Urothelium cell line (cell line): ENCODE measurements around the gene GPR68.
"Not testable (repeated sequence)": the region's sequence is repeated elsewhere in the genome, so short reads cannot be mapped to it uniquely, and the experiment has no call there.

Experiments
- DNase-seq: peaks from one replicate; pipeline ENCODE4 v3.0.0; 2011; ENCODE audit warnings: low spot score, mixed read lengths
- FAIRE-seq: peaks from 2 replicates; lab custom pipeline; 2011; peaks lifted over from hg19 to GRCh38; lab: Jason Lieb, UNC

The GPR68 gene

DNA sequence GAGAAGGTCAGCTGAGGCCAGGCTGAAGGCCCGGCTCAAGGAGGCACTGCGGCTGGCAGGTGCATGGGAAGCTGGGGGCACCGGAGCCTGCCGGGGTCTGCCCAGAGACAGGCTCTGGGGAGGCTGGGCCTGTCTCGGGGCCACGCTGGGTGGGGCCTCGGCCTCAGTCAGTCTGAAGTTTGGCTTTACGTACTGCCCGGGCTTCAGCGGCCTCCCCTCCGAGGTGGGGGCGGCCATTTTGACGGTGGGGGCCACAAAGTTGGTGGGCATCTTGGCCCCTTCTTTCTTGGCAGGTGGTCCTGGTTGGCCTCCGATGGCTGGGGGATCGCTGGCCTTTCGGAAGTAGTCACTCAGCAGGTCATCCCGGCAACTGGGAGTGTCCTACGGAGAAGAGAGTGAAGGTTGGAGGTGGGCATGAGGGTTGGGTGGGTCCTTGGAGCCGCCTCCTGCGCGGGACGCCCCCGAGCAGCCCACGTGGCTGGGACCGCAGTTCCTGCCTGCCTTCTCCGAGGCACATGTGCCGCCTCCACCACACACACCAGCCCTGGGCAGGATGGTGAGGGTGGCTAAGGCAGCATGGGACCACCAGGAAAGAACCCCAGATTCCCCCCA is 28.9 kb upstream of the GPR68 start:
- no peak for FAIRE-seq
- DNase-seq: no peak

- DNase-seq (no peak), FAIRE-seq (no peak)
These were observed 28.1 kb upstream of the GPR68 start for GRCh38 chr14:91272341-91273272.

- FAIRE-seq: no peak
- DNase-seq: no peak
These were observed 27.1 kb upstream of the GPR68 start for GRCh38 chr14:91271639-91272038.

- DNase-seq: no peak
- no peak for FAIRE-seq
These were observed 26.1 kb upstream of the GPR68 start for GRCh38 chr14:91270619-91271018.

DNA sequence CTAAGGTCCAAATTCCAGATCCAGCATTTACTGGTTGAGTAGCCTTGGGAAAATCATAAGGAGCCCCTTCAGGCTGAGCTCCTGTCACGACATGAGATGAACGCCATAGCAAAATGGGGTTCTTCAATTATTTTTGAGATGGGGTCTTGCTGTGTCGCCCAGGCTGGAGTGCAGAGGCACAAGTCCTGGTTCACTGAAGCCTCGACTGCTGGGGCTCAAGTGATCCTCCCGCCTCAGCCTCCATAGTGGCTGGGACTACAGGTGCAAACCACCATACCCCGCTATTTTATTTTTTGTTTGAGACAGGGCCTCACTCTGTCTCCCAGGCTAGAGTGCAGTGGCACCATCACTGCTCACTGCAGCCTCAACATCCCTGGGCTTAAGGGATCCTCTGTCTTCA is 25.7 kb upstream of the GPR68 start:
- FAIRE-seq (no peak), DNase-seq (no peak)

GRCh38 chr14:91269076-91269991 is 24.8 kb upstream of the GPR68 start:
- FAIRE-seq (no peak), DNase-seq (no peak)

DNA sequence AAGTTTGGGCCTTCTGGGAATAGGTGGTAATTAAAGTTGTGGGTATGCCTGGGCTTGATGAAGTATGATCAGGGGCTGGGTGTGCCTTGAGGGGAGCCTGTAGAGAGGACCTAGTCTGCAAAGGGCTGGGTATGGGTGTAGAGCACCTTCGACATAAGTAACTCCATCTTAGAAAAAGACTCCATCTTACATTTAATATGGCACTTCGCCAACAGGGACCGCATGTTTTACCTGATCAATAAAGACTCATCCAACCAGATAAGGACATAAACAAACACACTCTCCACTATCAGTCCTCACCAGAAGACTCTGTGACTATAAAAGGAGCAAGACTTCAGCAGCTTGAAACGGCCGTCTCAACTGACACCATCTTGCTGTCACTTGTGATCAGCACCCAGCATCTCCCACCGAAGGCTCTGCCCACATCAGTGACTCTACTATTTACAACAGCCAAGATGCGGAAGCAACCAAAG is 23.5 kb upstream of the GPR68 start:
- DNase-seq (no peak), FAIRE-seq (no peak)

DNA sequence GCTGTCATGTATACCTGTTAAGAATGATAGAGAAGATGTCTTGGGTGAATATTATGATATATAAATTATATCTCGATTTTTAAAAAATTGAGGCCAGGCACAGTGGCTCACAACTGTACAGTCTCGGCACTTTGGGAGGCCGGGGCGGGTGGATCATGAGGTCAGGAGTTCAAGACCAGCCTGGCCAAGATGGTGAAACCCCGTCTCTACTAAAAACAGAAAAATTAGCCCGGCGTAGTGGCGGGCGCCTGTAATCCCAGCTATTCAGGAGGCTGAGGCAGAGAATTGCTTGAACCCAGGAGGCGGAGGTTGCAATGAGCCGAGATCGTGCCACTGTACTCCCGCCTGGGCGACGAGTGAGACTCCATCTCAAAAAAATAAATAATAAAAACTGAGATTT is 21.8 kb upstream of the GPR68 start:
- DNase-seq, FAIRE-seq: not testable (repeated sequence)

DNA sequence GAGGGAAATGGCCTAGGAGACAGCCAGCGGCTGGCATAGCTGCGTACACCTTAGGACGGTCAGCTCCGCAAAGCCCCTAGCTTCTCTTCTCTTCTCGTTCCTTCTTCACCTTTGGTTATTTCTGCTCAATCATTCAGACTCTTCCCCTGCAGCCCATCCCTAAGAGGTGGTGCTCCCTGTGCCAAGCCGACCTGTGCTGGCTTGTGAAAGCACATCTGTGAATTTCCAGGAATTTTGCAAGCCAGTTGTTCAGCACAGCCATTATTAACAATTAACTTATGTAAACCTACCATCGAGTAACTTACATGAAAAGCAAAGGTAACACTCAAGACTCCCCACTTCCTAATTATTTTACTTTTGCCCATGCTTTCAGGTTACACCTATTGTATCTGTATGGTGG is 20.9 kb upstream of the GPR68 start:
- no peak for FAIRE-seq

GRCh38 chr14:91264151-91265150 is 19.9 kb upstream of the GPR68 start:
- FAIRE-seq: no peak
- DNase-seq: no peak

More for the DNA sequence above, 20.9 kb upstream of the GPR68 start:
- no peak for DNase-seq

- DNase-seq: no peak
- FAIRE-seq: no peak
These were observed 18.8 kb upstream of the GPR68 start for GRCh38 chr14:91263329-91263728.

DNA sequence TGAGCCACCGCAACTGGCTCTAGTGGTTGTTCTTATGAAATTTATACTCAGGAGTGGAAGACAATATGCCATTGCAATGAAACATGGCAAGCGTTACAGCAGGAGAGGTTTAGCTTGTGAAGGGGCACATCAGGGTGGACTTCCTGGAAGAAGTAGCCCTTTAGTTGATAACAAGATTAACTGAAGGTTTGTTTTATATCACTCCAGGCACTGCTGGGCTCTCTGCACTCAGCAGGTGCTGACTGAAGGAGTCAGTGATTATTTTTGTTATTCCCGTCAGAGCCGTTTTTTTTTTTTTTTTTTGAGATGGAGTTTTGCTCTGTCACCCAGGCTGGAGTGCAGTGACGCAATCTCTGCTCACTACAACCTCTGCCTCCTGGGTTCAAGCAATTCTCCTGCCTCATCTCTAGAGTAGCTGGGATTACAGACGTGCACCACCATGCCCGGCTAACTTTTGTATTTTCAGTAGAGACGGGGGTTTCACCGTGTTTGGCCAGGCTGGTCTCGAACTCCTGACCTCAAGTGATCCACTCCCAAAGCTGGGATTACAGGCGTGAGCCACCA is 17.6 kb upstream of the GPR68 start:
- FAIRE-seq (no peak), DNase-seq (no peak)

- FAIRE-seq: no peak
These were observed 16.6 kb upstream of the GPR68 start for GRCh38 chr14:91261115-91261514.

GRCh38 chr14:91258876-91259275 is 14.4 kb upstream of the GPR68 start:
- FAIRE-seq (no peak), DNase-seq (no peak)

More at GRCh38 chr14:91261115-91261514, 16.6 kb upstream of the GPR68 start:
- DNase-seq: no peak

GRCh38 chr14:91258011-91258618 is 13.6 kb upstream of the GPR68 start:
- DNase-seq: no peak
- FAIRE-seq: no peak

DNA sequence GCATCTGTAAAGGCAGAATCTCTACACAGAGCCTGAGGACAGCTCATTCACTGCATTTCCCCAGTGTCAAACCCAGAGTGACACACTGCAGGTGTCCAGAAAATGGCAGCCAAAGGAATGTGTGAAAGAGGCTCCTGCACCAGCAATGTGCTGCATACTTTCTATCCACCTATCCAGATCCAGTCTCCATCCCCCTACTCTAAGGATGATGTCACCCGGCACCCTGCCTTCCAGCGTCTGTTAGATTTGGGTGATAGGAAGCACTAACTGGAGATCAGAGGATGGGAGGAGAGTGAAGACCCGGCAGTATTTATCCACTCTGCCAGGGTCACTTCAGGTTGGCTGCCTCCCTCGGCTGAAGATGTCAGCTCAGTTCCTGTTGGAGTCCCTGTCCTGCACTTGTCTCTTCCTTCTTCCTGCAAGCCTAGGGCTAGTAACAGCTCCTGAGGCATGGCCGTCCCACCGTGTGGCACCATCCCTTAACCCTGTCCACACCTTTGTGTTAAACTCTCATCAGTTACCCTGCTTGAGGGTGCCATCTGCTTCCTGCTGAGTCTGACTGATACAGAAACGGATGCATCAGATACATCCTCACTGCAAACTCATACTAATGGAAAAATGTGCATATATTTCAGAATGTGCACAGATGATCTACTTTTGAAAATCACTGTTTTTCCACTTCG is 13.0 kb upstream of the GPR68 start:
- DNase-seq (no peak), FAIRE-seq (no peak)

DNA sequence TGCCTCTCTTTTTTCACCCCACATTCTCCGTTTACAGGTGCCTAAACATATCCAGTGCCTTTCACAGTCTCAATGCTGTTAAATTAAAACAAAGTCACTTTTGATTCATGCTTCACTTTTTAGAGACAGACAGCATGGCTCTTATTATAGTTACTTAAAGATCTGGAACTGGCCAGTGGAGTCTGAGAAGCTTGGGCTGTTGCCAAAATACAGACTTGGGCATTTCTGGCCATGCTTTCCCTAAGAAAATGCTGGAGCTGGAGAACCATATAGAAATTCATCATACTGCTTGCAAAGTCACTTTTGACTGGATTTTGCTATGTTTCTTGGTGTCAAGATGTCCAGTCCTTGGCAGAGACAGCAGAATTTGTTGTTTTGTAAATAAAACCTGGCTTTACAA is 12.2 kb upstream of the GPR68 start:
- FAIRE-seq (no peak), DNase-seq (no peak)

- no peak for DNase-seq
- no peak for FAIRE-seq
These were observed 10.7 kb upstream of the GPR68 start for GRCh38 chr14:91255026-91255695.
